Putamen (tissue), 1 donor: ENCODE results near the gene MTSS2.

Experiments
- DNase-seq: peaks from one replicate; pipeline ENCODE4 v3.0.0-alpha.2; 2016; ENCODE audit warnings: low spot score

The MTSS2 gene, protein sequence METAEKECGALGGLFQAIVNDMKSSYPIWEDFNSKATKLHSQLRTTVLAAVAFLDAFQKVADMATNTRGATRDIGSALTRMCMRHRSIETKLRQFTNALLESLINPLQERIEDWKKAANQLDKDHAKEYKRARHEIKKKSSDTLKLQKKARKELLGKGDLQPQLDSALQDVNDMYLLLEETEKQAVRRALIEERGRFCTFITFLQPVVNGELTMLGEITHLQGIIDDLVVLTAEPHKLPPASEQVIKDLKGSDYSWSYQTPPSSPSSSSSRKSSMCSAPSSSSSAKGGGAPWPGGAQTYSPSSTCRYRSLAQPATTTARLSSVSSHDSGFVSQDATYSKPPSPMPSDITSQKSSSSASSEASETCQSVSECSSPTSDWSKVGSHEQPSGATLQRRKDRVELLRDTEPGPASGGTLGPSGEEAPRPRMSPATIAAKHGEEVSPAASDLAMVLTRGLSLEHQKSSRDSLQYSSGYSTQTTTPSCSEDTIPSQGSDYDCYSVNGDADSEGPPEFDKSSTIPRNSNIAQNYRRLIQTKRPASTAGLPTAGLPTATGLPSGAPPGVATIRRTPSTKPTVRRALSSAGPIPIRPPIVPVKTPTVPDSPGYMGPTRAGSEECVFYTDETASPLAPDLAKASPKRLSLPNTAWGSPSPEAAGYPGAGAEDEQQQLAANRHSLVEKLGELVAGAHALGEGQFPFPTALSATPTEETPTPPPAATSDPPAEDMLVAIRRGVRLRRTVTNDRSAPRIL

DNA sequence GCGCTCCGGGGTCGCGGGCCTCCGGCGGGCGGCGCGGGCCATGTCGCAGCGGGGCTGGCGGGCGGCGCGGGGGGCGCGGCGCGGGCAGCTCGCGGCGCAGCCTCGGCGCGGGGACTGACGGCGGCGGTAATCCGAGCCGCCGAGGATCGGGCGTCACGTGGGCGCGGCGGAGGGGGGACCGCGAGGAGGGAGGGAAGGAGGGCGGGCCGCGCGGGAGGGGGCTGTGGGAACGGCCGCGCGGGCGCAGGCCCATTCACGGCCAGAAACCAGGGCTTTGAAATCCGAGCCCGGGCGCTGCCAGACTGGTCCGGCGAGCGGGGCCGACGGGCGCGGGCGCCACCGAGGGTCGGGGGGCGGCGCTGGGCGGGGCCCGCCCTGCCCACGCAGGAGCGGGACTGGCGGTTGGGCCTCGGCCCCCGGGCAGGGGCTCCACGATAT lies at the start of gene MTSS2:
Gene MTSS2 (minus strand): TSS at position 116 of the 438 bp plus-strand sequence. CDS start 262 bp downstream, outside the sequence.
- DNase-seq: peak; percentile 87

DNA sequence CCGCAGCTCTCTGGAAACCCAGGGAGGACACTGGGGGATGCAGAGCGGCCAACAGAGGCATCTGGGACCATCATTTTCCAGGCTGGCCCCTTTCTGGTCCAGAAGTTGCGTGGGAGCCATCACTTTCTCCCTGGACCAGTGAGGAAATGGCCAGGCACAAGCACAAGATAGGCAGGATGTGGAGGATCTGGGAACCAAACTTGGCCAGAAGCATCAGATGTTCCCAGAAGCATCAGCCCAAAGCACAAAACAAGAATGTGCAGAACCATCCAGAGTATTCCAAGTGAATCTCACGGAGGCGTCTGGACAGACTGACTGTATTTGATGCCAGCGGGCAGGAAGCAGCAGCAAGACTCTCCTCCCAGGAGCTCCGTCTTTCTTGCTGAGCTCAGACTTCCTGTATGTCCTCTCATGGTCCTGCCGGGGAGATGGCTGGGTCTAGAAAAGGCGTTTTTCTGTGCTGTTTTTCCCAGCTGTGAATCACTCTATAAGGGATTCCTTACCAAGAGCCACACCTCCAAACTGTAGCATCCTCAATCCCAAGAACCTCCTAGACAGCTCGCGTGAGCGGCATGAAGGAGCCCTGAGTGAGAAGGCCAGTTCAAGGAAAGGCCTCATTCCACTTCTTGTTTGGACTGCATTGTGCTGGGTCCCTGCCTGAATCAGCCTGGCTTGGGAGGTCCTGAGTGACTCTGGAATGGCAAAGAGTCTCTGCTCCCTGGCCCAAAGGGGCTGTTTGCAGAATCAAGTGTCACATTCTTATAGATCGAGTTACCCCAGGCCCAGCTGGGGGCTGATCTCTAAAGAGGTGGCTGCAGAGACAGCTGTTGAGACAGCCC lies 49.5 kb upstream of the MTSS2 start:
- DNase-seq: no peak

DNA sequence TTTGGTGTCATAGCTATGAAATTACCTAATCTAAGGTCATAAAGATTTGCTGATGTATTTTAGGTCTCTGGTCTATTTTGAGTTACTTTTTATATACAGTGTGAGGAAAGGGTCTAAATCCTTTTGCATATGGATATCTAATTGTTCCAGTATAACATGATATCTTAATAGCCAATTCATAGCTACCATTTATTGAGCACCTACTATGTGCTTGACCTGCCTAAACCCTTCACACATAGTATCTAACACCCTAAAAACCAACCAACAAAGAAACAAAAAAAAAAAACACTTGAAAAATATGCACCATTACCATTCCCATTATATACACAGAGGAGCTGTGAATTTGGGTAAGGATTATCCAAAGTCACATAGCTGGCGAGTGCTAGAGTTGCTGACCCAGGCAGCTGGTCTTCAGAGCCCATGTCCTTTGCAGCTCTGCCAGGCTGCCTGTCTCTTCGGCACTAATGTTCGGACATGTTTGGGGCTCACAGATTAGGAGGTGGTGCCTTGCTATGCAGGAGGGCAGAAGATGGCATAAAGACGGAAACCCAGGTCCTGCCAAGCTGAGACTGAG lies 48.8 kb upstream of the MTSS2 start:
- DNase-seq: no peak

DNA sequence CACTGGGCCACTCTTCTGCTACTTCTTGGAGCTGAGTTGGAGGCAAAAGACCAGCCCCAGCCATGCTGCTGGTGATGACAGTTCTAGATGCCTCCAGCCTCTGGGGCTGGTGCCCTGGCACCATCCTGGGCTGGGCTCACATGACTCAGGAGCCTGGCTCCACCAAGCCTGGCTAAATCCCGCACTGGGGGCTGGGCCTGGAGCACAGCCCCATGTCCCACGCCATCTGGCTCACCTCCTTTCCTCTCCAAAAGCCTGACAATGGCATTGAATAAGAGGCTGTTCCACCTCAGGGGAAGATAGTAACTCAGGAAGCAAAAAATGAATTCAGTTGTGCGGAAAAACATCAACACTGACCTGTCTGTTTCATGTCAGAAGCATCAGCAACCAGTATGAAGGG lies 45.1 kb upstream of the MTSS2 start:
- no peak for DNase-seq

DNA sequence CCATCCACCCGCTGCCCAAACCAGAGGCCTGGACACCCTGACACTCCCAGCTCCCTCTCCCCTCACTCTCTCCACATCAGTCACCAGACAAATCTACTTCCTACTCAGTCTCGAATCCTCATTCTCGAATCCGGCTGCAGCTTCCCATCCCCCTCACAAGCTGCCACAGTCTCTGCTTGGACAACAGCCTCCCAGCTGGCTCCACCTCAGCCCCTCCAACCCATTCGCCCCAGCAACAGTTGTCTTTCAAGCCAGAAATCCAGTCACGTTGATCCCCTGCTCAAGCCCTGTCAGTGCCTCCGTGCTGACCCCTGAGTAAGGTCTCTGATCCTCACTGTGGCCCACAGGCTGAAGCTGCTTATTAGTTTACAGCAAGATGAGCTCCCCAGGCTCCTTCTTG lies 44.2 kb upstream of the MTSS2 start:
- no peak for DNase-seq

DNA sequence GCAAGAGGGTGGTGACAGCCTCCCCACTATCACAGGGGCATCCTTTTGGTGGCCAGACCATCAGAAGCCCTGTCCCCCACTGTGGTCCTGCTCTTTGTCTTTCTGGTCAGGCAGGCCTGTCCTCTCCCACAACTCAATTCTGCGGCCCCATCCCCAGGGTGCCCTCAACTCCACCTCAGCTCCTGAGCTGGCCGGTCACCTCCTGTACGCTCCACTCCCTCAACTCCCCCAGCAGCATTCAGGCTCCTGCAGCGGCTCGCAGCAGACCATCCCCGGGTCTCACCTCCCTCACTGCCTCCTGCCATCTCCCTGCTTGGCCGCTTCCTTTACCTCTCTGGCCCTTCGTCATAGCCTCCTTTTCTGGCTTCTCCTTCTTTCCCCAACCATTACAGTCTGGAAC lies 43.4 kb upstream of the MTSS2 start:
- no peak for DNase-seq

DNA sequence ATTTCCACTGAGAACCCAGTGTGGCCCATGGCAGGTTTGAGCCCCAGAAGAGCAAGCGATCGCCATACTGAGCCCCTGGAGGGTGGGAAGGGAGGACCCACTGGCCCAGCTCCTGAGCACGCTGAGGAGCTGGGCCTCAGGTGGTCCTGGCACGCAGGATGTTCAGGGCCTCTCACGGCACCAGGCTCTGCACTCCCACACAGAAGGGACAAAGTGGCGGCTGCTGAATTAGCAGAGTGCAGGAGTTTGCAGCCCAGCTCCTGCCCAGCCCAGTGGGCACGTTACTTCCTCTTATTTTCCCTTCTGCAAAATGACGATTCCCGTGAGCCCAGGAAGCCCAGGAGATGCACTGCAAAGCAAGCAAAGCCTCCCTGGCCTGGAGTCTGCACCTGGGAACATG lies 42.3 kb upstream of the MTSS2 start:
- DNase-seq: no peak

DNA sequence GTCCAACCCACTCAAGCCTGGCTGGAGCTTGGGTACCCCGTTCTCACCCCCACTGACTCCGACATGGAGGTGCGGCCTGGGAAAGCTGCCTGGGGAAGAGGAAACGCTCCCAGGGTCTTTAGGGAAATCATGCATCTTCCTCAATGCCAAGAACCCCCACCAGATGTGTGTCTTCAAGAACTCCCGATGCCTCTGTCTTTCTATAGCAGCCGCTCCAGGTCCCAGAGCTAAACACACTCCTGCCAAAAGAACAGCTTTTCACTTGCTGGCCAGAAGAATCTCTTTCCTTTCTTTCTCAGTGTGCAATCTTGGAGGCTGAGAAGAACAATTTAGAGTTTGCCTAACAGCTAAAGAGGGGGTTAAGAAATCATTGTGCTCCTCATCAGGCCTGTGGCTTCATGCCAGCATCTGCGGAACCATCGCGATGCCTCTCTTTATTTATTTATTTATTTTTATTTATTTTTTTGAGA lies 41.1 kb upstream of the MTSS2 start:
- no peak for DNase-seq

DNA sequence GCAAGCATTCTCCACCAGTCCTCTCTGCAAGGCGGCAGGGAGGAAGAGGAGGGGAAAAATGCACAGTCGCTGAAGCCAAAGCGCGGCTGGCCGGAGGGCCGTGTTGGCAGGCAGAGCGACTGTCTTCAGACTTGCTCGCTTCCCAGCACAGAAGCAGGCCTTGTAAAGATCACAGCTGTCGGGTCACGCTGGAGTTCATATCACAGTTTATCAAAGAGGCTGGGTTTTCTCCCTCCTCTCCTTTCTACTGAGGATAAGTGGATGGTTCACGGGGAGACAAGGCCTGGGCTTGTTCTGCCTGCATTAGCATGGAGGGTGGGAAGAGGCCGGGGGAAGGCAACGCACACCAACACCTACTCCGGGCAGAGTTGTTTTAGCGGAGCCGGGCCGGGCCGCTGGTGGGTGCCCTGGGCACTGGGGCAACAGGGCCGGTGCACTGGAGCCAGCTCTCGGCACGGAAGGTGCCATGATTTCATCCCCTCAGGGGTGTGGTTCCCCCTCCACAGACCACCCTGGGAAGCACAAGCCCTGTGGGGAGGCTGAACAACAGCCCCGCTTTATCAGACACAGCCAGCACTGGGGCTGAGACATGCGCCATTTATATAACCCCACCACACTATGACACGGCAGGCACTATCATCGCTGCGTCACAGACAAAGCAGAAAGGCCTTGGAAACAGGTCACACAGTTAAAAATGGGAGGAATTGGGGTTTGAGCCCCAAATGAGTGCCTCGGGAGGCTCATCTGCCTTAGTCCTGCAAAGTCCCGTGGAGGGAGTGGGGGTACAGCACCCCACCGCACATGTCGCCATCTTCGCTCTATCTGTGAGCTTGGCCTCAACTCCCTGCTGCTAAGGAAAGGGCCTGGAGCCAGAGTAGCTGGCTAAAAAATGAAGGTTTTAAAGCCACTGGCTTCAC lies 40.3 kb upstream of the MTSS2 start:
- peak; percentile 93 for DNase-seq

DNA sequence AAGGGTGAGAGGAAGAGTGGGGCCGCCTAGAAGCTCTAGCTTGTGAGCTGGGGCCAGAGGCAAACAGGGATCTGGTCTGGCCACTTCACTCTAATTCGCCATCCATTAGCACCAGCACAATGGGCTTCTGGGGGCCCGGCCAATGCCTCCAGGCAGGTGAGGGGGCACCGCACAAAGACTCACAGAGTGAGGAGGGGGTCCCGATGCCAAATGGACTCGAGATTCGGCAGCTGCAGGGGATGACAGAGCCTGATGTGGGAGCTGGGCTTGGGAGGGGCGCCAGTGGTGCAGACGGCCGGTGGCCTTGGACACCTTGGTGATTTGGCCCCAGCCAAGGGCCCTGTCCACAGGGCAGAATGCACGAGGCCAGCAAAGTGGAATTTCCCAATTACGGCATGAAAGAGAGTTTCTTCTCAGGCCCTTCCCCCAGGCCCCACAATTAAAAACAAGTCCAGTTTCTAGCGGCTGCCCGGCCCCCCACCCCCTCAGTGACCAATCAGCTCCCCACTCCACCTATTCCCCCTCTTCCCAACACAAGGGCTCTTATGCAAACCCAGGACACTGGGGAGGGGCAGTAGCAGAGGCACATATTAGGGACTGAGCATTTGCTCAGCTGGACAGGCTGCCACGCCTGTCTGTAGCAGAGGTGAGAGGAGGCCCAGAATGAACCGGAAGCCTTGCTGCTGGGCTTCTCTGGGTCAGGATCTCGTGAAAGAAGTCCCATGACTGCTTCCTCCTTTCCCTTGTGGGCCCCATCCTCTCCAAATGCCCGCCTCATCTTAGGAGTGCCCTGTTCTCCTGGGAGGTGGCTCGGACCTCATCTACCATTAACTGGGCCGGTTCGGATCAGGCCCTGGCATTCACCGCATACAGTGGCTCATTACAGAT lies 39.4 kb upstream of the MTSS2 start:
- peak; percentile 62 for DNase-seq

DNA sequence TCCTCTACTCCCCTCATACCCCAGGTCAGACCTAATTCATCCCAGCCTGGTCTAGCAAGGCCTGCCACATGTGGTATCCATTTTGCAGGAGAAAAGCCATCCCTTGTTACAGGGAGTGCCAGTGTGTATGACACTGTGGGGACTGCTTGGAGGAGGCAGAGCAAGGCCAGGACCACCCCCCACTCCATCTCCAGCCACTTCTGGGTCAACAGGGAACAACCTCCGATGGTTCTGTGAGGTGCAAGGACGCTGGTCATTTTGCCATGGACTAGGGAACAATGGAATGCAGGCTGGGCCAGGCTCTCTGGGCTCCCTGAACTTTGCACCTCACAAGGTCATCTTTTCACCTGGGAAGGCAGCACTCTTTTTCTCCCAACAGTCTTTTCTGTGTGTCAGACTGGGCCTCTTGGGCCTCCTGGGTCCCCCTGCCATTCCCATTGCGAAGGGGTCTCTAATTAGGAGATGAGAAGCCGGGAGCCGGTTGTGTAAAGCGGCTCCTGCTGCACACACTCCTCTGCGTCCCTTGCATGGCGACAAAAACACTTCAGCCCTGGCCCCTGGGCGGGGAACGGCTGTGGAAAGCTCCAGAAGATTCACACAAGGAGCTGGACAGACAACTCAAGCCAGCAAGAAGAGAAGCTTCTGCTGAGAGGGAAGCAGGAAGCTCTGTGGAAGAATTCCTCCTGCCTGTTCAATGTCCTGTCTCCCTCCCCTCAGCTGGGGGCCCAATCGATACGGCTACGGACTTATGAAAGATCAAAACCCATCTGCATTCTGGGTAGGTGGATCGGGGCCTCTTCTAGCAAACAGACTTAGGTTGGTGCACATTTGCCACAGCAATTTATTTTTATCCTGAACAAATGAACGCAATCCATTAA lies 38.5 kb upstream of the MTSS2 start:
- DNase-seq: no peak

DNA sequence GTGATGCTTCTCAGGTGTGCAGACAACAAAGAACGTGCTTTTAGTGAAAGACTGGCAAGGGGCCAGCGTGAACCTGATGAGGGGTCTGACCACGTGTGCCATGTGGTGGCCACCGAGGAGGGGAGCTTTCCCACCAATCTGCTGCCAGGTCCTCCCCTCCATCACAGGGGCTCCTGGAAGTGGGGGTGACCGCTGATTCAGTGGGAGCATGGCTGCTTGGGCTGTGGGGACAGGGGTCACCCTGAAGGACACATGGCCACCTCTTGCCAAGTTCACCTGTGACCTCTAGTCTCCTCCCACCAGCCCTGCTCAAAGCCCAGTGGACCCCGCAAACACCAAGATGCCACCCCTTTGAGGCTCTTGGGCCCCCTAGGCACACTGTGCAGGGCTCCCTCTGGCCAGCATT lies 37.9 kb upstream of the MTSS2 start:
- DNase-seq: no peak

DNA sequence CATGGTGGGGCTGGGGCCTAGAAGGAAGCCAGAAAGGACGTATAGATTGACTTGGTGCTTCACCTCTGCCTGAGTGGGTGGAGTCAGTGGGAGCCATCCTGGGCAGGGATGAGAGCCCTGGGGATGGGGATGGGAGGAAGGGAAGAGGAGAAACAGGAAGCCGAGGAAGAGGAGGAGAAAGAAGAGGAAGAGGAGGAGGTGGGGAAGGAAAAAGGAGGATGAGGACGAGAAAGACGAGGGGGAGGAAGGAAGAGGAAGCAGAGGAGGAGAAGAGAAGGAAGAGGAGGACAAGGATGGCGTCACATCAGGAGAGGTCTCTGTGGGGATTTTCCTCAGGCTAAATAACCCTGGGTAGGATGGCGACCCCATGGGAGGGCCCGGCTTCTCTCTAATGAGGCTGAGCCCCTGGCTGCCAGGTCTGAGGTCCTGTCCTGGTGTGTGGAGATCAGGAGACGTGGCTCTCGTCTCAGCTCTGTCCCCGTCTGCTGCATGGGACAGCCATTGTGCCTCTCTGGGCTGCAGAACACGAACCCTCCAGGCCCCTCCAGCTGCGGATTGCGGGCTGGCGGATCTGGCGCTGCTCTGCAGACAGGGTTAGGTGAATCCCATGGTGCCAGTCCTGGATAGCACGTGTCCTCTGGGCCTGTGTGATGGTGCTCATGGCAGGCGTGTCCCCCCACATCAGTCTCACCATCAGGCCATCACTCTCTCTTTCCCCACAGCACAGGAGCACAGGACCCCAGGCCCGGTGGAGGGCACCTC lies 35.5 kb upstream of the MTSS2 start:
- DNase-seq: no peak

DNA sequence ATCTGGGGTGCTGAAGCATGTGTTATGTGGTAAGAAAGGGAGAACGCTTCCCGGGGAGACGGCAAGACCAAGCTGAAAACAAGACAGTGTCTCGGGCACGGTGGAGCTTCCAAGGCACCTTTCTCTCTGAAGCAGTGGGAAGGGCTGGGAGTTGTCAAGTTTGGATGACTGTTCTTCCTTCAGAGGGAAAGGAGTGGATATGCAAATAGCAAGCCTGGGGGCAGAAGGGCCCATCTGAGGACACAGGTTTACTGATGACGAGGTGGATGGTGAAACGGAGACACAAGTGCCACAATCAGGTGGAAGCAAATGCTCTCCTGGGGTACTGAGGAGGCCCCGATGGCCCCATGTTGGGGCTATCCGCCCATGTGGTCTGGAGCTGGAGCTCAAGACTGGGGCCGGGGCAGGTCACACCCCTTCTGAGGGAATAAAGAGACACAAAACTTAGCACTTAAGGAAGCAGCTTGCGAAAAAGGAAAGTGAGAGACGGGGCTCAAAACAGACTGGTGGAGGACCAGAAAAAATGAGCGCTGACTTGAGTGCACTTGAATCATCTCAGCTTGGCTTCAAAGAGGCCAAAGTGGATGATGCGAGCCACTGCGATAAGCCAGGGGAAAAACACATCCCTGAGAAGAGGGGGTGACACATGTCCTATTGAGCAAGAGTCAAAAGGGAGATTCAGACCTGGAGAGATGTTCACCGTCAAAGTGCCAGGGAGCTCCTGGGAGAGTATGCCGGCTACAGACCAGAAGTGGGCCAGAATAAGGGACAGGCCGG lies 34.8 kb upstream of the MTSS2 start:
- DNase-seq: no peak

DNA sequence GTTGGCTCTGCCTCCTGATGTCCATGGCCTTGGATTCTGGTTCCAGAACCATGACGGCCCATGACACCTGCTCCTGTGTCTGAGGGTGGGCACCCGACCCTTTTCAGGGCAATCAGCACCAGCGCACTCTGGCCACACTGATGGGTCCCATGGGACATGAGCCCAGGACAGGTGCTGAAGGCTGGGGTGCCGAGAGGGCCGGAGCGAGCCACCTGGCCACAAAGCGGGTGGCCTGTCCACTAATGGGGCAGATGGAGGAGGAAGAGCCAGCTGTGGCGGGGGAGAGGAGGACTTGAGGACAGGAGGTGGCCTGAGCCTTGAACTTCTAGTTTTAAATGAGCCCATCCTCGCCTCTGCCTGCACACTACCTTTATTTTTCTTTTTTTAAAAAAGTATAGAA lies 31.2 kb upstream of the MTSS2 start:
- no peak for DNase-seq

DNA sequence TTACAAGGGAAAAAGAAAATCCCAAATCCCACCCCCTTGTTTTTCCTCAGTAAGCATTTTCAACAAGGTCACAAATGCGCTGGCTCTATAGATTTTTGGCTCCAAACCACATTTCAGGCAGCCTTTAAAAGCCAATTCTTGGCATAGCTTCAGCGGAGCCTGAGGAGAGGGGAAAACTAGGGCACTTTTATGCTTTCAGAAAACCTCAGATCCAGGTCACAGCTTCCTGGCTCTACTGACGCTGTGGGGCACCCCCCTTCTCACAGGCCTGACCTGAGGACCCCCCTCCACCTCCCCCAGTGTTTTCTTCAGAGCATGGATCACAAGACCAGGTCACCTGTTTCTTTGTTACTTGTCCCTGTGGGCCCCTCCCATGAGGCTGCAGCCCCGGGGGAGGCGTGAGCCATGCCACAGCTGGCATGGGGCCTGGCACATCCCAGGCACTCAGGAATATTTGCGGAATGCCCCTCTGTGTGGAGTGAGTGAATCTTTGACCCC lies 30.1 kb upstream of the MTSS2 start:
- DNase-seq: no peak
